ENCODE measurements around the gene HLA-DRA. TPM values are rescaled to one million over a fixed set of nuclear protein-coding genes. Genes with fewer than 3 reads are reported as not detected.

The HLA-DRA gene
- total RNA-seq, 2 donors from 2014 or later, result 57.5 to 93.5 TPM

- no peak for TF ChIP-seq CTCF (IDR thresholded peaks at IDR 0.05)
- no peak overlapping the region for H3K27ac ChIP-seq
- no peak overlapping the region for H3K4me3 ChIP-seq
- H3K4me1 ChIP-seq, result no peaks in the 10 kb centered on the region
- no peaks in the 10 kb centered on the region for H3K27me3 ChIP-seq
- DNase-seq (ENCODE audit: low spot score), result no peak
- no peaks in the 10 kb centered on the region for H3K36me3 ChIP-seq
- H3K9me3 ChIP-seq, result no peaks in the 10 kb centered on the region
Observed at GRCh38 chr6:32436186-32436585, 3.5 kb upstream of the HLA-DRA start.

GRCh38 chr6:32436995-32437836, 2.5 kb upstream of the HLA-DRA start:
- no peaks in the 10 kb centered on the region for H3K36me3 ChIP-seq
- no peaks in the 10 kb centered on the region for H3K27me3 ChIP-seq
- no peak for DNase-seq (ENCODE audit: low spot score)
- no peak overlapping the region for H3K4me3 ChIP-seq
- no peak for TF ChIP-seq CTCF (IDR thresholded peaks at IDR 0.05)
- H3K4me1 ChIP-seq, result no peaks in the 10 kb centered on the region
- peak overlapping the region; percentile 13 to 48 for H3K27ac ChIP-seq
- H3K9me3 ChIP-seq, result no peaks in the 10 kb centered on the region

GRCh38 chr6:32439139-32439538, 548 bp upstream of the HLA-DRA start:
- no peaks in the 10 kb centered on the region for H3K27me3 ChIP-seq
- DNase-seq (ENCODE audit: low spot score), result no peak
- peak overlapping the region; percentile 62 to 70 for H3K27ac ChIP-seq
- H3K9me3 ChIP-seq, result no peaks in the 10 kb centered on the region
- no peak for TF ChIP-seq CTCF (IDR thresholded peaks at IDR 0.05)
- no peaks in the 10 kb centered on the region for H3K4me1 ChIP-seq
- H3K36me3 ChIP-seq, result no peaks in the 10 kb centered on the region
- no peak overlapping the region for H3K4me3 ChIP-seq

GRCh38 chr6:32442243-32442667, 2.6 kb downstream of the HLA-DRA start:
- Histone ChIP-seq H3K4me1 (no peaks in the 10 kb centered on the region), H3K4me3 (no peak overlapping the region), H3K27me3 (no peaks in the 10 kb centered on the region), H3K27ac (no peak overlapping the region), H3K9me3 (no peaks in the 10 kb centered on the region), H3K36me3 (no peaks in the 10 kb centered on the region)
- TF ChIP-seq CTCF (IDR thresholded peaks at IDR 0.05), result no peak
- DNase-seq (ENCODE audit: low spot score), result no peak

GRCh38 chr6:32442977-32443552, 3.4 kb downstream of the HLA-DRA start:
- no peaks in the 10 kb centered on the region for H3K36me3 ChIP-seq
- no peak overlapping the region for H3K27ac ChIP-seq
- no peaks in the 10 kb centered on the region for H3K27me3 ChIP-seq
- H3K9me3 ChIP-seq, result no peaks in the 10 kb centered on the region
- no peak for TF ChIP-seq CTCF (IDR thresholded peaks at IDR 0.05)
- no peaks in the 10 kb centered on the region for H3K4me1 ChIP-seq
- H3K4me3 ChIP-seq, result no peak overlapping the region
- DNase-seq (ENCODE audit: low spot score), result no peak

Measured in right atrium auricular region (tissue), 2 donors.